Fibroblast of lung (primary cell): Measurements from ENCODE around the gene KCTD20. TPM values are rescaled to one million over a fixed set of nuclear protein-coding genes. Genes with fewer than 3 reads are reported as not detected.

ENCODE experiments used
- DNase-seq, 2 donors: peaks; one replicate each; pipeline versions ENCODE4 v3.0.0 to v3.0.0-alpha.2; 2010; ENCODE audit warnings: low read depth in 2 of 2
- H2AFZ ChIP-seq: 2 replicates; pipeline ENCODE4 v1.5.1; 2012; ENCODE audit warnings: low read length, control low read depth, inconsistent platforms
- H3K27ac ChIP-seq: 2 replicates; pipeline ENCODE4 v1.5.1; 2011; ENCODE audit warnings: low read length, control low read depth; ENCODE audit not compliant: insufficient read depth
- H3K27me3 ChIP-seq: 2 replicates; pipeline ENCODE4 v1.5.1; 2011; ENCODE audit warnings: mild to moderate bottlenecking, low read length; ENCODE audit not compliant: control insufficient read depth, insufficient read depth
- H3K36me3 ChIP-seq: 2 replicates; pipeline ENCODE4 v1.5.1; 2011; ENCODE audit warnings: low read length; ENCODE audit not compliant: control insufficient read depth, insufficient read depth
- H3K4me1 ChIP-seq: 2 replicates; pipeline ENCODE4 v1.5.1; 2011; ENCODE audit warnings: low read length; ENCODE audit not compliant: control insufficient read depth, insufficient read depth; ENCODE audit errors: extremely low read depth
- H3K4me2 ChIP-seq: 2 replicates; pipeline ENCODE4 v1.5.1; 2011; ENCODE audit warnings: low read length, control low read depth; ENCODE audit not compliant: insufficient read depth; ENCODE audit errors: extremely low read depth
- H3K4me3 ChIP-seq, 4 experiments: fragments of 200-600 bp in 1 of 4; sonication (generic) in 1 of 4; replicated peaks in 1 of 4; 2 replicates each; pipeline ENCODE4 v1.5.1; 2011 to 2016; ENCODE audit warnings: low read length in 4 of 4, low read depth in 3 of 4, mild to moderate bottlenecking in 3 of 4, control low read depth in 2 of 4, inconsistent platforms in 1 of 4, mixed read lengths in 1 of 4; ENCODE audit not compliant: insufficient read depth in 1 of 4; ENCODE audit errors: control extremely low read depth in 1 of 4
- H3K79me2 ChIP-seq: 2 replicates; pipeline ENCODE4 v1.5.1; 2012; ENCODE audit warnings: mild to moderate bottlenecking, low read length, inconsistent platforms; ENCODE audit not compliant: control insufficient read depth, insufficient read depth
- H3K9ac ChIP-seq: 2 replicates; pipeline ENCODE4 v1.5.1; 2011; ENCODE audit warnings: mild to moderate bottlenecking, low read length, control low read depth; ENCODE audit not compliant: insufficient read depth
- H3K9me3 ChIP-seq: 2 replicates; pipeline ENCODE4 v1.5.1; 2012; ENCODE audit warnings: low read depth, low read length; ENCODE audit not compliant: control insufficient read depth, insufficient read depth
- H4K20me1 ChIP-seq: 2 replicates; pipeline ENCODE4 v1.5.1; 2011; ENCODE audit warnings: low read length; ENCODE audit not compliant: control insufficient read depth, insufficient read depth; ENCODE audit errors: extremely low read depth
- EZH2 ChIP-seq: IDR thresholded peaks from 2 replicates; pipeline ENCODE4 v1.5.1; 2012; ENCODE audit warnings: low read length, control low read depth, mild to moderate bottlenecking; ENCODE audit errors: missing control alignments
- polyA plus RNA-seq, 2 donors: library from polyadenylated mRNA; depleted of rRNA in 1 of 2; stranded (reverse) in 1 of 2; unstranded in 1 of 2; fragments of >200 nt; gene quantifications; 2 replicates each; pipeline ENCODE4 v1.2.1, GENCODE V29; 2011 to 2012; ENCODE audit warnings: missing spikeins in 1 of 2
- total RNA-seq: library from RNA; depleted of rRNA; stranded (reverse); fragments of >200 nt; gene quantifications from 2 replicates; pipeline ENCODE4 v1.2.1, GENCODE V29; 2014
- TF ChIP-seq, protein P1 (sequence below), 2 donors: IDR thresholded peaks in 1 of 2; conservative IDR thresholded peaks in 1 of 2; 1 replicate in 1 of 2; 2 replicates in 1 of 2; pipeline ENCODE4 v1.5.1; 2011 to 2012; ENCODE audit warnings: low read length in 2 of 2, control low read depth in 1 of 2, inconsistent platforms in 1 of 2, low read depth in 1 of 2, mild to moderate bottlenecking in 1 of 2

The KCTD20 gene
- total and polyA plus RNA-seq, 2 donors (not counting 1 experiment from before 2014, with no cell fraction given): 39.6 to 87.4 TPM

DNA sequence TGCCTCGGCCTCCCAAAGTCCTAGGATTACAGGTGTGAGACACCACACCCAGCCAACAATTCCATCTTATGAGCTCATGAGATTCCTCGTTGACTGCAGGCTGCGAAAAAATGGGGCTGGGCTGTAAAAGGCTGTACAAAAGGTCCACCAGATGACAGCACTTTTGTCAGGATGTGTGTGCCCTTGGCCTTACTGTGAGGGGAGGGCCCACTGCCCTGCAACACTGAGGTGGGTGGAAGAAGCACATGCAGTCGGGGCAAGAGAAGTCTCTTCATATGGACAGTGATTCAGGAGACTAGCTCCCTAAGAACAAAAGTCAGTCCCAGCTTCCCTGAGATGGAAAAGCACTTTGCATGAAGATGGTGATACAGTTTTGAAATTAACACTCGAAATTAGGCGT lies 50.5 kb downstream of the KCTD20 start:
- no peaks in the 10 kb centered on the region for H3K9me3 ChIP-seq
- H3K4me1 ChIP-seq: no peaks in the 10 kb centered on the region
- H3K27me3 ChIP-seq: no peaks in the 10 kb centered on the region
- H2AFZ ChIP-seq: no peak overlapping the region
- H4K20me1 ChIP-seq: no peaks in the 10 kb centered on the region
- peaks cover 7% of the 10 kb centered on the region for H3K36me3 ChIP-seq
- H3K4me3 ChIP-seq: no peak overlapping the region
- no peak overlapping the region for H3K27ac ChIP-seq
- no peak overlapping the region for H3K9ac ChIP-seq
- DNase-seq: no peak
- TF ChIP-seq, protein P1, sequence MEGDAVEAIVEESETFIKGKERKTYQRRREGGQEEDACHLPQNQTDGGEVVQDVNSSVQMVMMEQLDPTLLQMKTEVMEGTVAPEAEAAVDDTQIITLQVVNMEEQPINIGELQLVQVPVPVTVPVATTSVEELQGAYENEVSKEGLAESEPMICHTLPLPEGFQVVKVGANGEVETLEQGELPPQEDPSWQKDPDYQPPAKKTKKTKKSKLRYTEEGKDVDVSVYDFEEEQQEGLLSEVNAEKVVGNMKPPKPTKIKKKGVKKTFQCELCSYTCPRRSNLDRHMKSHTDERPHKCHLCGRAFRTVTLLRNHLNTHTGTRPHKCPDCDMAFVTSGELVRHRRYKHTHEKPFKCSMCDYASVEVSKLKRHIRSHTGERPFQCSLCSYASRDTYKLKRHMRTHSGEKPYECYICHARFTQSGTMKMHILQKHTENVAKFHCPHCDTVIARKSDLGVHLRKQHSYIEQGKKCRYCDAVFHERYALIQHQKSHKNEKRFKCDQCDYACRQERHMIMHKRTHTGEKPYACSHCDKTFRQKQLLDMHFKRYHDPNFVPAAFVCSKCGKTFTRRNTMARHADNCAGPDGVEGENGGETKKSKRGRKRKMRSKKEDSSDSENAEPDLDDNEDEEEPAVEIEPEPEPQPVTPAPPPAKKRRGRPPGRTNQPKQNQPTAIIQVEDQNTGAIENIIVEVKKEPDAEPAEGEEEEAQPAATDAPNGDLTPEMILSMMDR (conservative IDR thresholded peaks at IDR 0.05 in 1 of 2, IDR thresholded peaks at IDR 0.05 in 1 of 2; ENCODE audit: low read depth in 1 of 2, low read length in 2 of 2): no peak
- no peak for TF ChIP-seq EZH2
- H3K4me2 ChIP-seq: no peak overlapping the region
- no peaks in the 10 kb centered on the region for H3K79me2 ChIP-seq

GRCh38 chr6:36493859-36494258 lies 51.1 kb downstream of the KCTD20 start:
- no peaks in the 10 kb centered on the region for H3K79me2 ChIP-seq
- no peaks in the 10 kb centered on the region for H3K27me3 ChIP-seq
- DNase-seq: peak in 1 of 2 donors; percentile 29
- H3K4me1 ChIP-seq: no peaks in the 10 kb centered on the region
- H3K9me3 ChIP-seq: no peaks in the 10 kb centered on the region
- H3K9ac ChIP-seq: no peak overlapping the region
- no peak overlapping the region for H3K4me2 ChIP-seq
- H3K36me3 ChIP-seq: peaks cover 7% of the 10 kb centered on the region
- H3K27ac ChIP-seq: no peak overlapping the region
- H4K20me1 ChIP-seq: no peaks in the 10 kb centered on the region
- TF ChIP-seq, protein P1 (conservative IDR thresholded peaks at IDR 0.05 in 1 of 2, IDR thresholded peaks at IDR 0.05 in 1 of 2; ENCODE audit: low read depth in 1 of 2, low read length in 2 of 2): no peak
- no peak for TF ChIP-seq EZH2
- no peak overlapping the region for H3K4me3 ChIP-seq
- H2AFZ ChIP-seq: no peak overlapping the region

- TF ChIP-seq, protein P1 (conservative IDR thresholded peaks at IDR 0.05 in 1 of 2, IDR thresholded peaks at IDR 0.05 in 1 of 2; ENCODE audit: low read depth in 1 of 2, low read length in 2 of 2): no peak
- no peak for TF ChIP-seq EZH2
- H3K4me1 ChIP-seq: no peaks in the 10 kb centered on the region
- no peak overlapping the region for H3K27ac ChIP-seq
- no peak overlapping the region for H3K4me2 ChIP-seq
- H3K79me2 ChIP-seq: no peaks in the 10 kb centered on the region
- peaks cover 7% of the 10 kb centered on the region for H3K36me3 ChIP-seq
- no peak for DNase-seq
- H4K20me1 ChIP-seq: no peaks in the 10 kb centered on the region
- no peak overlapping the region for H3K9ac ChIP-seq
- H2AFZ ChIP-seq: no peak overlapping the region
- no peaks in the 10 kb centered on the region for H3K9me3 ChIP-seq
- H3K27me3 ChIP-seq: no peaks in the 10 kb centered on the region
- H3K4me3 ChIP-seq: no peak overlapping the region
These were observed 52.3 kb downstream of the KCTD20 start for GRCh38 chr6:36495086-36495485.
